HG03342 (cell line): ENCODE measurements around the gene PEX10.

Source experiments
- ATAC-seq: cut with Tn5 transposase; IDR thresholded peaks from one replicate; pipeline ENCODE4 v1.9.1; 2021; ENCODE audit warnings: mild to moderate bottlenecking, moderate library complexity; ENCODE audit not compliant: unreplicated experiment

The PEX10 gene

DNA sequence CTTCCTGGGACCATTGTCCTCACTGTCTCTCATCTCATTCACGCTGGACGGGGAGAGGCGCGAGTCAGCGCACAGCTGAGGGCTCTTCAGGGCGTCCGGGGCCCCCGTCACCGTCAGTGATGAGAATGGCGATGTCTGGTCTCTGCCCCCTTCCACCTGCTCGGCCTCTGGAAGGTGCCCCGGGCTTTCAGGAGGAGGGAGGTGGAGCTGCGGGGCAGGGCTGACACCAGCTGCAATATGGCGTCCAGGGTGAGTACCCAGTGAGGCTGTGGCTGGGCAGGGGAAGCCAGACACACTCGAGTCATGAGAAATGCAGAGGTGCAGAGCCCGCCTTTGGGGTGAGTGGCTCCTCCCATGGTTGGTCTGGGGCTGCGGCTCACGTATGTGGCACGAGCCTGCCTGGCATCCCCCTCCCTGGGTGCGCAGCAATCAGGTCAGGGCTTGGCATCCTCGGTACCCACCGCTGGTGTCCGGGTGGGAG is 36.1 kb downstream of the PEX10 start:
- no peak for ATAC-seq

DNA sequence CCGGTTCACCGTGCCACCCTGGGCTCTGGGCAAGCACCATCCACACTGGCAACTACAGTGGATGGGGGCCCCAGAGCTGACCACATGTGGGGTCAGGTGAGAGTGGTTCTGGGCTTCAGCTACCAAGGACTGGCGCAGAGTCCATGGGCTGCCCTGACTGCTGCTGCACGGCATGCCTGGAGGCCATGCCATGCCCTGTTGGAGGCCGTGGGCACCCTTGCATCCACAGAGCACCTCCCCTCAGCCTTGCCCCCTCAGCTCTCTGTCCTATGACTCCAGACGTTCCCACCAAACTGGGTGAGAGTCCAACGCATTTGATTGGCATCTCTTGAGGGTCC is 36.5 kb downstream of the PEX10 start:
- no peak for ATAC-seq

DNA sequence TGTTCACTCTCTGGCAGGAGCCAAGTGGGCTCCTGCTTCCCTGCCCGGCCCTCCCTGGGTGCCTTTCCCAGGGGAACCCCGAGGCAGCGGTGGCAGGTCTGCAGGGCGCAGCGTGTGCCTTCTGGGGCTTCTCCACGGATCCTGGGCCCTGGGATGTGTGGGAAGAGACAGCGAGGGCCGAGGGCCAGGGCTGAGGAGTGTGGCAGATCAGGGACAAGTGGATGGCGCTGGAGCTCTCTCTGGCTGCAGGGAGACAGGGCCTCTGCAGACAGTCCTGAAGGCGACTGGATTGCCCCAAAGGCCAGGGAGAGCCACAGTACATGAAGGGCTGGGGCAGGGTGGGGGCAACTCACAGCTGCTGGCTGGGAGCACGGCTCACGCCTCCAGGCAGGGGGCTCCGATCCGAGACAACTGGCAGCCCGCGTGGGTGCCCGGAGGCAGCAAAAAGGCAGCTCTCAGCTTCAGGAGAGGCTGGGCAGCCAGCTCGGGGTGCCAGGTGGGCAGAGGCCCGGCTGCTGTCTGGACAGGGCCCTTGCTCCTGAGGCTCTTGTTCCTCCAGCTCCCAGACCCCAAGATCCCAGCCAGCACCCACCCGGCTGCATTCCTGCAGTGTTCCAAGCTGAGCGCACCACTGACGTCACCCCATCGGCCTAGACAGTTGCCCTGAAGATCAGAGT is 37.0 kb downstream of the PEX10 start:
- no peak for ATAC-seq

DNA sequence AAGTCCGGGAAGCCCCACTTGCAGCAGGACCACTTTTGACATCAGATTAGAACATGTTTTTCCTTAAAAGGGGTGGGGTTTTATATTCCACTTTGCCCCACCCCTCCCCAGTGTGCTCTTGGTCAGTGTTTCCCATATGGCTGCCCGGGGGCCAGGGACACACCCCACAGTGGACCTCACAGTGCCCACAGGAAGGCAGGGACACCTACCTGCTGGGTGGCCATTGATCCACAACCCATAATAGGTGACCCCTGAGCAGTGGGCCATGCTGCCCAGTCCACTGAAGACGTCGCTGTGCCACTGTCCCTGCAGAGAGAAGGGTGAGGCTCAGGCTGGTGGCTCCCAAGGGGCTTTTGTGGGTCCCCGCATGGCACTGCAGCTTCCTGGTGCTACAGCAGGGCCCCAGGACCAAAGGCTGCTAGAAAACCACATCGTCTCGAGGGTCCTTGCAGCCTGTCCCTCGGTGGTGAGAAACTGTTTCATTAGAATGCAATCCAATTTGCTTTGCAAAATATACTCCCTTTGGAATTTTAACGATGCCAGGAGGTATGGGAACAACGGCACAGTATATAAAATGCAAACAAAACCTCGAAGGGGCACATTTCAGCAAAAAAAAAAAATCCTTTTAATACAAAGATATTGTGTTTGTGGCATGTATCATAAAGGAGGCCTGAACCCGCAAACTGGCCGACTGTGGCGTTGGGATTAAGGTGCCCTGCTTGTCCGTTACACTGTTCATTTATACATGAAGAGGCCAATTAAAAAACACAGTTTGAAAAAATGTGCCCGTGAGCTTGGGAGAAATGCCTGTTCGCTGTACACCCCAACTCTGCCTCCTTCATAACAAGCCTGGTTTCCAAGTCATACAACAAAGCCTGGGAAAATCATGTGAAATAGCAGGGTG is 37.9 kb downstream of the PEX10 start:
- no peak for ATAC-seq

DNA sequence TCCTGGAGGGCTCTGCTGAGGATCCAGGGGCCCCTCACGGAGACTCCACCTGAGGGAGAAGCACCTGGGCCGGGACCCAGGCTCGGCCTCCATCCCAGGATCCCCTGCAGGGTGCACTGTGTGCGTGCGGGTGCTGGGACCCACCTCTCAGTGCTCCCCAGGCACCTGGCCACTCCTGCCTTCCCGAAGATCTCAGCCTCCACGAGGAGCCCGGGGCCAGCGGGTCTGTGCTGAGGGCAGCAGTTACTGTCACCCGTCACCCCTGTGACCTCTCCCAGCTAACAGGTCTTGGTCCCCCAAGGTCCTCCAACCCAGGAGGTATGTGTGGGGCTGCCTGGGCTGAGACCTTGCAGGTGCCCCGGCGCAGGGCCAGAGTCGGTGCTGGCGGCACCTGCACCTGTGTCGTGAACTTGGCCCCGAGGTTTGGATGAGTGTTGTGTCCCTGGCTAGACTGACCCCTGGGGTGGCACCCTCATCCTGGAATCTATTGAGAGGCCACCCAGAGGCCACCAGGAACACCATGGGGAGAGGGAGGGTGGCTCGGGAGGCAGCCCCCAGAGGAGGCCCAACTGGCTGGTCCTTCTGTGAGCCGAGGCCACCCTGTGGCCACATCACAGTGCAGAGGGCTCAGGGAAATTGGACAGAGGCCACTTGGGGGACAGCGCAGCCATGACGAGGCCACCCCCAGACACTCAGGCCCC is 38.7 kb downstream of the PEX10 start:
- no peak for ATAC-seq

DNA sequence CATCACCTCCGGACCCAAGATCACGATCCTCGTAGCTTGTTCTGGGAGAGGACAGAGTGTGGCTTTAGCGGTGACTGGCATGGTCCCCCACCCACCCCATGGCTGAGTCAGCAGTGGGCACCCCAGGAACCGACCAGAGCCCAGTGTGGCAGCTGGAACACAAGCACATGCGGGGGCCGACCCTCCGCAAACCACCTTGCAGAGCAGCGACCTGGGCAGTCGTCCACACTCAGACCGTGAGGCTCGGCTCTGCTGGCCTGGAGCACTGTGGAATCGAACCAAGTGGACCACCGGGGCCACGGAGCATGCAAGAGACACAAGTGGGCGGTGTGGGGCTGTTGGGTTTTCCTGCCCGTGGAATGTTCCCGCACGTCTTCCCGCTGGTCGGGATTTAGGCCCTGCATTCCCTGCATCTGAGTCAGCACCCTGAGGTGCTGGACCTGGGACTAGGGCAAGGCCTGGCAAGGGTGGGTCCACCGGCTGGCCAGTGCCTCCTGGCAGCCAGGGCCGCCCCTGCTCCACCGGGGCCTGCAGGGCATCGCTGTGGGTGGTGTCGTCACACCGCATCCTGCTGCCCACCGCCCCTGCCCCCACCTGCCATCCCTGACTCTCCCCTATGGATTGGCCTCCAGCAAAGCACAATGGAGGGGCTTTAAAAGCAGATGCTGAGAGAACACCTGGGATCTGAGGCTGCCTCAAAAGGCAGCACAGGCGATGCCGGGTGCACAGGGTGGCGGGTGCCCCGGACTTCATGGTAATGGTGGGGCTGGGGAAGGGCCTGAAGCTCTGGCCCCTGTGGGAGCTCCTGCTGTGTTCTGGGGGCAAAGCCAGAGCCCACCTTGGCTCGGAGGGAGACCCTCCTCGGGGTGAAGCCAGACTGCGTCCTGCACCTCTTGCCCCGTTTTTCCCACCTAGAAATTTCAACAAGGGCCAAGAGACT is 39.5 kb downstream of the PEX10 start:
- ATAC-seq: no peak

DNA sequence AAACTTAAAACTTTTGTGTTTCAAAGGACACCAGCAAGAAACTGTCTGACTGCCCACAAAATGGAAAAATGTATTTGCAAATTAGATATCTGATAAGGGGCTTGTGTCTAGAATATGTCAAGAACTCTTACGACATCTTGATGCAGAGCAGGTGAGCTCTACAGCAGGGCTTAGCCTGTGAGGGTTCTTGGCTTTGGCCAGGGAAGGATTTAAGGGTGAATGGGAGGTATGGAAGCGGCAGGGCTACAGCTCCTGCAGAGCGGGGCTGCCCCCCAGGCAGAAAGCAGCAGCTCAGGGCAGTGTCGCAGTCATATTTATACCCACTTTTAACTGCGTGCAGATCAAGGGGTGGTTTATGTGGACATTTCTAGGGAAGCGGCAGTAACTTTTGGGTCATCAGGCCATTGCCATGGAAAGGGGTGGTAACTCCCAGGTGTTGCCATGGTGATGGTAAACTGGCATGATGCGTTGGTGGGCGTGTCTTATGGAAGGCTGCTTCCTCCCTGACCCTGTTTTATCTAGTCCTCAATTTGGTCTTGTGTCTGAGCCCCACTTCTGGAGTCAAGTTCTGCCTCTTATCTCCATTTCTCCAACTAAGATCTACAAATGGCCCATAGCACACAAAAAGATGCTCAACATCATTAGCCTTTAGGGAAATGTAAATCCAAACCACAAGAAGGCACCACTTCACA is 44.2 kb downstream of the PEX10 start:
- ATAC-seq: no peak

DNA sequence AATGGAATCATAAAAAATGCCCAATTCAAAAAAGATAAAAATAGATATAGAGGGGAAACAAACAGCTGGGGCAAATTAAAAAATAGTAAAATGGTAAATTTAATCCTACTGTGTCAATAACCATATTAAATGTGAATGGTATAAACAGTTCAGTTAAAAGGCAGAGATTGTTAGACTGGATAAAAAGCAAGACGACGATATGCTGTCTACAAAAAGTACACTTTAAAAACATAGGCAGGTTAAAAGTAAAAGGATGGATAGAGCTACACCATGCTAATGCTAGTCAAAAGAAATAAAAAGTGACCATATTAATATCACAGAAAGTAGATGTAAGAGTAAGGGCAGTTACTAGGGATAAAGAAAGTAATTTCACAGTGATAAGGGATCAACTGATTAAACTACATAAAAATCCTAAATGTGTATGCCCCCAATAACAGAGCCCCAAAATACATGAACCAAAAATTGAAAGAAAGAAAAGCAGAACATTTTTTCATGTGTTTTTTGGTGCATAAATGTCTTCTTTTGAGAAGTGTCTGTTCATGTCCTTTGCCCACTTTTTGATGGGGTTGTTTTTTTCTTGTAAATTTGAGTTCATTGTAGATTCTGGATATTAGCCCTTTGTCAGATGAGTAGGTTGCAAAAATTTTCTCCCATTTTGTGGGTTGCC is 48.4 kb downstream of the PEX10 start:
- ATAC-seq: no peak

DNA sequence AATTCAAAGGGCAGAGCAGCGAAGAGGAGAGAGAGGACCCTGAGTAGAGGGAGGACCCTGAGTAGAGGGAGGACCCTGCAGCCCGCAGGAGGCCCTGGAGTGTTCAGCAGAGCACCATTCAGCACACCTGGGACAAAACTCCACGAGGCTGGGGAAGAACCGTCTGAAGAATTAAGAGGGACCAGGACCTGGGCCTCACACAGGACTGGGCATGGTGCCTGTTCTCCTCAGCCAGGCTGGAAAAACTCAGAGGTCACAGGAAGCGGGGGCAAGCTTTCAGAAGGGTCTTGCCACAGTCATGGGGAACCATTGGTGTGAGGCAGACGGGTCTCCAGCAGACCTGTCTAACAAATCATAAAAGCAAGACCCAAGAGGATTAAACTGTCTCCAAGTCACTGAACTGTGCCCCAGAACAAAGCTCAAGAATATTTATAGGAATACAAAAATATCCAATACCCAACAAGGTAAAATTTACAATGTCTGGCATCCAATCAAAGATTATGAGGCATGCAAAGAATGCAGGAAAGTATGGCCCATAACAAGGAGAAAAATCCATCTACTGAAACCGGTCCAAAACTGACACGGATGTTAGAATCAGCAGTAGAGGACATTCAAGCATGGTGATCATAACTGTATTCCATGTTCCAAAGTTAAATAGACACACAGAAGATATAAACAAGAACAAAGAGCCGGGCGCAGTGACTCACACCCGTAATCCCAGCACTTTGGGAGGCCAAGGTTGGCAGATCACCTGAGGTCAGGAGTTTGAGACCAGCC is 51.6 kb downstream of the PEX10 start:
- no peak for ATAC-seq

DNA sequence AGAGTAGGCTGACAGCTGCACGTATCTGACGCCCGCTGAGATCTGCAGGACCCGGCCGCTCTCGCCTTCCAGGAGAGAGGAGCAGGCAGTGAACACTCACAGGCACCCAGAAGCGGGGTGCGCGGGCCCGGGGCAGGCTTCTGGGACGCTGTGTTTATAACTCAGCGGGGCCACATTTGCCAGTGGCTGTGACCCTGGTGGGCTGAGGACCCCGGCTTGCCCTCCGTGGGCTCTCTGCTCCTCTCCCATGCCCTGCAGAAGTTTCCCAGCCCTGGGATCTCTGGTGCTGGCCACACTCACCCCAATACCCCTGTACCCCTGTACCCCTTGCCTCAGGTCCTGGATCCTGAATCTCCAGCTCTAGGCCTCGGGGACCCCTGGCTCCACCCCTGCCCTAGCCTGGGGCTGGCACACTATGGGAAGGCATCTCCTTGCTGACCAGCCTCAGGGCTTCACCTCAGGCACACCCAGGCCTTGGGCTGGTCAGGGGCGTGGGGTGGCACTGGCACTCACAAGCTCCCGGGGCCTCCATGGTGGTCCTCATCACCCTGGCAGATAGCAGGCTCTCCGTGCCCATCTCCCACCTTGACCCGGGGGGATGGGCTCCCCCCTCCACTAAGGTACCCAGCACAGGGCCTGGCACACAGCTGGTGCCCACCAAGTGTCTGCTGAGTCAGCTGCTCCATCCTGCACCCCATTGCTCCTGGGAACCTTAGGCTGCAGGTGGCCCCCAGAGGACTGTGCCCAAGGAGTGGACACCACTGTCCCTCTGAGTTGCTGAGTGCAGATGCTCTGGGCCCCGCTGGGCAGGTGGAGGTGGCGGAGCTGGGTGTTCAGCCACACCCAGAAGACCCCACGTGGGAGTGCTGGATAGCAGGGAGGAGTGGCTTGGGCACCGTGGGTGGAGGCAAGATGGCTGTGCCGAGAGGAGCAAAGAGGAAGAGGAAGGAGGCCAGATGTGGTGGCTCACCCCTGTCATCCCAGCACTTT is 53.4 kb downstream of the PEX10 start:
- no peak for ATAC-seq

DNA sequence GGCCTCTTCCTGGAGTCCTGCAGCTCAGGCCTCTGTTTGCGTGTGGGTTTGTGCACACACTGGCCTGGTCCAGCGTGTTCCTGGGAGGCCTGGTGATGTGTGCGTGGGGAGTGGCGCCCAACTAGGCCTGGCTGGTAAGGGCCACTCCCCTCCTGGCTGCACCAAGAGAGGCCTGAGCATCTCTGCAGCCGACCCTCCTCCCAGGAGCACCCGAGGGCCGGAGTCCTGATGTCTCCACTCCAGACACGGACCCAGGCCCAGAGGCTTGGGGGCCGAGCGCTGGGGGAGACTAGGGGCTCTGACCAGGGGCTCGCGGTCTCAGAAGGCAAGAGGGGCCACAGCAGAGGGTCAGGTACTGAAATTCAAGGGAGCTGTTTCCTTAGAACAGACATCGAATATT is 54.3 kb downstream of the PEX10 start:
- ATAC-seq: no peak

DNA sequence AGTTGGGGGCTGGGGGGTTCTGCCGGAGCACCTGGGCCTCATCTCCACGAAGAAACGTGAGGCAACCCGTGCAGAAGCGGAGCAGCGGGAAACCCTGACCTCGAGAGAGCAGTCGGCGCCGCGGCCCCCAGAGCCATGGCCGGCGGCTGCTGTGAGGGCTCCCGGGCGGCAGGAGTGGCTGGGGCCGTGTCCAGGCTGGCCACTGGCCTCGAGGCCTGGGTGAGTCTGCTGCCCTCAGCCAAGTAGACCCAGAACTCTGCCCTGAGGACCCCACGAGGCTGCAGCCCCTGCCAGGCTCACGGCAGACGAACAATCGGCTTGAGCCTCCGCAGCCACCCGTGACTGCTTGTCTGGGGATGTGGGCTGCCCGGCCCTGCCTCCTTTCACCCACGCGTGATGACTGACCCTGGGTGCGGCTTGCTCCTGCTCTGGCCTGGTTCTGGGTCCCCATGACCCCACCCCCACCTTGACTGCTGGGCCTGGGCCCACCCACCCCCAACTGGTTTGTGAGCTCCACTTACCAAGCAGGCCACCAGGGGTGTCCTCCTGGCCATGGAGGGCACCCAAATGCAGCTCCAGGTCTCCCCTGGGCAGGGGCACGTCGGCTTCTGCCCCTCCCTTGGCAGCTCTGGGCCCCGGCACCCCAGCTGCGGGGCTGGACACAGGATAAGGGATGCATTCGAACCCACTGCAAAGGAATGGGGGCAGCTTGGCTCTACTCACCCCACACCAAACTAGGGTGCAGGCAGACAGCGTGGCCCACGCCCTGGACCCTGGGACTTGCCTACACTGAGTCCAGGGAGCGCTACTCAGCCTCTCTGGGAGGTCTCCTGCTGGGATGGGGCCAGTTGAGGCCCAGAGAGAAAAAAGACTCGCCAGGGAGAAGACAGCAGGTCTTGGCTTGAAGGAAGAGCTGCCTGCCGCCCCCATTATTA is 55.2 kb downstream of the PEX10 start:
- ATAC-seq: no peak

DNA sequence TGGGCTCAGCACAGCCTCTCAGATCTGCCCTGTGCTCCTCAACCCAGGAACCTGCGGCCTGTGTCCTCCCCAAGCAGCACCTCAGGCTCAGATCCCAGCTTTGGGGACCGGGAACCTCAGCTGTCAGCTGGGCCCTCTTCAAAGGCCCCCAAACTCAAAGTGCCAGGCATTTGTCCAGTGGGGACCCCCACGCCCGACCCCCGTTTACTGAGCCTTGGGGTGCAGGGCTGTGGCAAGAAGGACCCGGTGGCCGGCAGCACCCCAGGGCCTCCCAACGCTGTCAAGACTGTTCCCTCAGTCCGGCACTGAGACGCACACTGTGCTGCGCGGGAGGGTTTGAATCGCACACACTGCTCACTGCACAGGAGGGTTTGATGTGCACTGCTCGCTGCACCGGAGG is 56.0 kb downstream of the PEX10 start:
- no peak for ATAC-seq

DNA sequence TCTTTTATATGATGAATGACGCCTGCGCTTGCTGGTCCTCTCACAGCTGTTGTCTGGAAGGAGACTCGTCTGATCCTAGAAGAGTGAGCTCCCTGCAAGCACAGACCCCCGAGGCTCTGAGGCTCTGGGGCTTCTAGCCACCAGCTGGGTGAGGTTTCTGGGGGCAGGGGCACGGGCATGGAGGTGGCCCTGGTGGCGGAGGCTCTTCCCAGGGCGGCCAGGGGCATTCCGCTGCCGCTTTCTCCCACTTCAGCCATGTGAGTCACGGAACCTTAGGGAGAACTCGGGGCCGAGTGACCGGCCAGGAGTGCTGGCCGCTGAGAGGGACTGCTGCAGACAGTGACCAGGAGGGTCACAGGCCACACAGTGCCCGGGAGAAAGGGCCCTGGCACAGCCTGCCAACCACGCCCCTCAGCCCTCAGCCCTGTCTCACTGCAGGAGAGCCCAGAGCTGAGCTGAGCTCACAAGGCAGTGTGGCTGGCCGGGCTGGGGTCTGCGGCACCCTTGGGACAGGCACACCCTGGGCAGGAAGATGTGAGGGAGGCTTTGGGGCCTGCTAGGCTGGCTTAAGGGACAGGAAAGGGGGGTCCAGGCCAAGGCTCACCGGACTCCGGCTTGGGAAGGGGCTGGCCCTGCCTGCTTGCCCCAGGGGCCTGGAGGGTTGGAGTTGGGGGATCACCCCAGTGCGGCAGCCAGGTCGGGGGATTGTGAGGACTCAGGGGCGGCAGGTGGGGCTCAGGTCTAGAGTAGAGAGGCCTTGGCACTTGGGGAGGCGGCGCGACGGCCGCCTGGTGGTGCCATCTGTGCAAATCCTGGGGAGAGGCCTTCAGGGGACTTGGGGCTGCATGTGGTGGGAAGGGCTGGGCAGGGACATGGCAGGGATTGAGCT is 56.7 kb downstream of the PEX10 start:
- ATAC-seq: no peak
